B cell (primary cell): ENCODE measurements around the gene RGS10. TPM values are rescaled to one million over a fixed set of nuclear protein-coding genes. Genes with fewer than 3 reads are reported as not detected.

Experiments
- ATAC-seq: fragments of 200-7000 bp; cut with Tn5 transposase; one replicate; pipeline ENCODE4 v1.10.0; 2021; ENCODE audit warnings: low read depth, mild to moderate bottlenecking, moderate number of reproducible peaks, moderate library complexity
- CTCF ChIA-PET: fragments of 350-600 bp; sonication (Branson Sonifier 250); formaldehyde crosslinking; loops from one replicate; lab custom pipeline; 2021; ENCODE audit warnings: antibody characterized with exemption, inconsistent platforms; lab: Charles Lee
- POLR2A ChIA-PET: fragments of 350-600 bp; sonication (Branson Sonifier 250); formaldehyde crosslinking; loops from one replicate; lab custom pipeline; 2021; ENCODE audit warnings: antibody characterized with exemption; lab: Charles Lee
- DNase-seq: peaks from one replicate; pipeline ENCODE4 v3.0.0; 2013
- H2AFZ ChIP-seq: 2 replicates; pipeline ENCODE4 v1.6.1; 2012; ENCODE audit warnings: mild to moderate bottlenecking, low read depth, low read length; ENCODE audit not compliant: insufficient read depth, poor library complexity, severe bottlenecking
- H3K27ac ChIP-seq, 2 donors: 1 replicate in 1 of 2; 2 replicates in 1 of 2; pipeline ENCODE4 v1.5.1; 2012 to 2013; ENCODE audit warnings: low read length in 2 of 2, mild to moderate bottlenecking in 2 of 2, moderate library complexity in 1 of 2
- H3K27me3 ChIP-seq, 4 experiments: fragments of 200-600 bp in 1 of 4; sonication (generic) in 1 of 4; replicated peaks in 1 of 4; 1 replicate in 2 of 4; 2 replicates in 2 of 4; pipeline versions ENCODE4 v1.6.1 to v1.7.0; 2013 to 2016; ENCODE audit warnings: low read length in 3 of 4, mild to moderate bottlenecking in 2 of 4, mixed read lengths in 1 of 4, moderate library complexity in 1 of 4; ENCODE audit not compliant: insufficient read depth in 4 of 4, control insufficient read depth in 3 of 4; ENCODE audit errors: control extremely low read depth in 1 of 4
- H3K36me3 ChIP-seq, 2 experiments: replicated peaks in 1 of 2; 1 replicate in 1 of 2; 2 replicates in 1 of 2; pipeline versions ENCODE4 v1.6.1 to v1.7.1; 2013; ENCODE audit warnings: low read length in 1 of 2; ENCODE audit not compliant: insufficient read depth in 2 of 2, control insufficient read depth in 1 of 2; ENCODE audit errors: control extremely low read depth in 1 of 2, extremely low read depth in 1 of 2
- H3K4me1 ChIP-seq, 2 donors: fragments of 200-600 bp in 1 of 2; sonication (generic) in 1 of 2; 1 replicate in 1 of 2; 2 replicates in 1 of 2; pipeline versions ENCODE4 v1.5.1 to v1.6.1; 2013 to 2017; ENCODE audit warnings: low read length in 2 of 2; ENCODE audit not compliant: control insufficient read depth in 2 of 2, insufficient read depth in 2 of 2
- H3K4me2 ChIP-seq: replicated peaks from 2 replicates; pipeline ENCODE3; 2012; ENCODE audit warnings: mild to moderate bottlenecking, low read depth, low read length; ENCODE audit not compliant: poor library complexity, severe bottlenecking
- H3K4me3 ChIP-seq, 5 experiments: fragments of 200-600 bp in 1 of 5; sonication (generic) in 1 of 5; 1 replicate in 3 of 5; 2 replicates in 2 of 5; pipeline versions ENCODE4 v1.5.1 to v1.7.0; 2011 to 2016; ENCODE audit warnings: low read length in 4 of 5, mild to moderate bottlenecking in 4 of 5, low read depth in 2 of 5, control low read depth in 1 of 5, moderate library complexity in 1 of 5; ENCODE audit not compliant: insufficient read depth in 1 of 5; ENCODE audit errors: control extremely low read depth in 1 of 5, extremely low read depth in 1 of 5
- H3K79me2 ChIP-seq: fragments of 200-600 bp; sonication (generic); one replicate; pipeline ENCODE4 v1.6.0; 2016; ENCODE audit warnings: low read length; ENCODE audit not compliant: control insufficient read depth, insufficient read depth
- H3K9ac ChIP-seq: fragments of 200-600 bp; sonication (generic); 2 replicates; pipeline ENCODE4 v1.6.1; 2017; ENCODE audit warnings: mild to moderate bottlenecking, low read length, moderate library complexity
- H3K9me3 ChIP-seq, 3 donors: one replicate each; pipeline versions ENCODE4 v1.6.1 to v1.7.1; 2013; ENCODE audit warnings: low read length in 2 of 3; ENCODE audit not compliant: control insufficient read depth in 2 of 3, insufficient read depth in 1 of 3; ENCODE audit errors: control extremely low read depth in 1 of 3
- H4K20me1 ChIP-seq: 2 replicates; pipeline ENCODE4 v1.6.0; 2012; ENCODE audit warnings: mild to moderate bottlenecking, low read length; ENCODE audit not compliant: insufficient read depth, control insufficient read depth, poor library complexity, severe bottlenecking
- H3K27ac Mint-ChIP-seq: one replicate; pipeline ENCODE4 v1.8.0; 2021; ENCODE audit warnings: mixed read lengths
- H3K27me3 Mint-ChIP-seq: one replicate; pipeline ENCODE4 v1.8.0; 2021; ENCODE audit warnings: mixed read lengths
- H3K4me1 Mint-ChIP-seq: one replicate; pipeline ENCODE4 v1.8.0; 2021; ENCODE audit warnings: mixed read lengths
- H3K4me3 Mint-ChIP-seq: one replicate; pipeline ENCODE4 v1.8.0; 2021; ENCODE audit warnings: mixed read lengths
- H3K9me3 Mint-ChIP-seq: one replicate; pipeline ENCODE4 v1.8.0; 2022; ENCODE audit warnings: mixed read lengths; ENCODE audit not compliant: insufficient read depth
- EZH2 ChIP-seq: IDR thresholded peaks from 2 replicates; pipeline ENCODE4 v1.6.1; 2012; ENCODE audit warnings: borderline replicate concordance, low read depth, mild to moderate bottlenecking, moderate library complexity, low read length; ENCODE audit not compliant: insufficient read depth, poor library complexity, severe bottlenecking
- WGBS: methylation state at CpG from one replicate; pipeline ENCODE4 v1.1.5; 2013; ENCODE audit warnings: missing lambda C conversion rate; ENCODE audit not compliant: insufficient coverage; 5-methylcytosine and 5-hydroxymethylcytosine counted together
- intact Hi-C: fragments of 100-400 bp; cut with micrococcal nuclease; formaldehyde crosslinking; loops from one replicate; pipeline ENCODE4 v1.10.0; 2022
- polyA plus RNA-seq: library from polyadenylated mRNA; depleted of rRNA; stranded (reverse); fragments of >200 nt; gene quantifications from 2 replicates; pipeline ENCODE4 v1.2.3, GENCODE V29; 2012
- total RNA-seq, 2 donors: library from RNA; stranded (reverse); fragments of 120-200 nt in 1 of 2; gene quantifications; 1 replicate in 1 of 2; 2 replicates in 1 of 2; pipeline versions ENCODE4 v1.2.3 to v1.2.4, GENCODE V29; 2013 to 2022
- TF ChIP-seq, protein P1 (sequence below): fragments of 200-600 bp; IDR thresholded peaks from one replicate; pipeline ENCODE4 v1.8.0; 2022; ENCODE audit warnings: antibody characterized with exemption, mild to moderate bottlenecking

The RGS10 gene
- total and polyA plus RNA-seq, 2 donors (not counting 1 experiment from before 2014, with no cell fraction given), result 10.9 to 20.3 TPM

DNA sequence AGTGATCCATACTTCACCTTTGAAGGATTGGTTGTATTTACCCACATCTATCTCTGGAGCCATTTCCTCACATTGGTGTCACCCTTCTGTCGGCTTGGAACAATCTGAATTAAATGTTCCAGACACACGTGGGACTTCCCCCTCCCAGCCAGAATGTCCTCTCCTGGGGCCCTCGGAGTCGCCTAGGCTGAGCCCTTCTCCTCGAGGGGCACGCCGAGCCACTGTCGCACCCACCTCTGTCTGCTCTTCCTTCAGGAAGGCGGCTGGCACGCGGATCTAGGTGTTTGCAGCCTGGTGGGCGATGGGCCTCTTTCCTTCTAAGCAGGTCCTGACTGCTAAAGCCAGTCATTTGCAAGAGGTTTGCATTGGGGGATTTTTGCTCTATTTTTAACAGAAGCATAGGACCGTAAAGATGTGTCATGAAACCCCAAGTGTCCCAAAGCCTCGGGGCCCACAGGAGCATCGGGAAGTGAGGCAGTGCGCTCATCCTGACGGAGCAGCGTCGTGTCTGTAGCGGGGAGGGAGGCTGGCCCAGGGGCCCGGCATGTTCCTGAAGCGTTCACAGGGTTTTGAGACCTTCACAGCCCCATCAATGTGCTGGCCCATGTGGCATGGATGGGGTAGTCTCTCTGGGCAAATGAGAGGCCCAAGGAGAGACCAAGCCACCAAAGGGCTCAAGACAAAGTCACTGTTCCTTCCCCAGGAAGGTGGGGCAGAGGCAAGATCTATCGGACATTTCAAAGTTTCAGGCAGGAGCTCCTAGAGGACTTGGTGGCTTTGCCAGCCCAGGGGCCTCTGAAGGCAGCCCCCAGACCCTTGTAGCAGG, 86.7 kb downstream of the RGS10 start:
- H3K4me1 ChIP-seq, result peaks cover 6 to 13% of the 10 kb centered on the region in 2 donors
- H3K9me3 ChIP-seq, result no peaks in the 10 kb centered on the region
- ChIA-PET CTCF (interaction anchor here (1.9 to 2.1 kb wide), 2 partner anchors 11 to 34 kb away, joined by 7 to 11 read pairs; no protein-coding TSS in a partner anchor), POLR2A (no interaction called here)
- peaks cover 5% of the 10 kb centered on the region for H4K20me1 ChIP-seq
- H3K27ac ChIP-seq, result no peak overlapping the region
- Mint-ChIP-seq H3K27ac (peak overlapping the region; percentile 64), H3K4me3 (peak overlapping the region; percentile 55), H3K9me3 (no peaks in the 10 kb centered on the region), H3K27me3 (no peaks in the 10 kb centered on the region), H3K4me1 (peaks cover 11% of the 10 kb centered on the region)
- no peak overlapping the region for H3K9ac ChIP-seq
- H3K4me3 ChIP-seq, result no peak overlapping the region
- H3K79me2 ChIP-seq, result no peaks in the 10 kb centered on the region
- TF ChIP-seq, protein P1, sequence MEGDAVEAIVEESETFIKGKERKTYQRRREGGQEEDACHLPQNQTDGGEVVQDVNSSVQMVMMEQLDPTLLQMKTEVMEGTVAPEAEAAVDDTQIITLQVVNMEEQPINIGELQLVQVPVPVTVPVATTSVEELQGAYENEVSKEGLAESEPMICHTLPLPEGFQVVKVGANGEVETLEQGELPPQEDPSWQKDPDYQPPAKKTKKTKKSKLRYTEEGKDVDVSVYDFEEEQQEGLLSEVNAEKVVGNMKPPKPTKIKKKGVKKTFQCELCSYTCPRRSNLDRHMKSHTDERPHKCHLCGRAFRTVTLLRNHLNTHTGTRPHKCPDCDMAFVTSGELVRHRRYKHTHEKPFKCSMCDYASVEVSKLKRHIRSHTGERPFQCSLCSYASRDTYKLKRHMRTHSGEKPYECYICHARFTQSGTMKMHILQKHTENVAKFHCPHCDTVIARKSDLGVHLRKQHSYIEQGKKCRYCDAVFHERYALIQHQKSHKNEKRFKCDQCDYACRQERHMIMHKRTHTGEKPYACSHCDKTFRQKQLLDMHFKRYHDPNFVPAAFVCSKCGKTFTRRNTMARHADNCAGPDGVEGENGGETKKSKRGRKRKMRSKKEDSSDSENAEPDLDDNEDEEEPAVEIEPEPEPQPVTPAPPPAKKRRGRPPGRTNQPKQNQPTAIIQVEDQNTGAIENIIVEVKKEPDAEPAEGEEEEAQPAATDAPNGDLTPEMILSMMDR, result no peak
- no peak for TF ChIP-seq EZH2
- 72% methylated on average over 23 of the region's 23 CpGs for whole genome bisulfite sequencing
- no peak overlapping the region for H2AFZ ChIP-seq
- ATAC-seq, result peak; percentile 49
- peaks cover 0 to 35% of the 10 kb centered on the region in 2 experiments for H3K36me3 ChIP-seq
- DNase-seq, result no peak
- intact Hi-C loops, result no loop called here
- H3K27me3 ChIP-seq, result no peaks in the 10 kb centered on the region
- peak overlapping the region; percentile 13 for H3K4me2 ChIP-seq

DNA sequence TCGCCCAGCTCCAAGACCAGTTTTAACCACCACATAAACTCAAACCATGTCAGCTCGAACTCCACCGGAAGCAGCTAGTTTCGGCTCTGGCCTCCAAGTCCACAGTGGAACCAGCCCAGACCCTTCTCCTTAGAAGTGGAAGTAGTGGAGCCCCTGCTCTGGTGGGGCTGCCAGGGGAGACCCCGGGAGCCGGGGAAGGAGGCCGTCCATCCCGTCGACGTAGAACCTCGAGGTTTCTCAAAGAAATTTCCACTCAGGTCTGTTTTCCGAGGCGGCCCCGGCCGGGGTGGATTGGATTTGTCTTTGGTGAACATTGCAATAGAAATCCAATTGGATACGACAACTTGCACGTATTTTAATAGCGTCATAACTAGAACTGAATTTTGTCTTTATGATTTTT, 87.5 kb downstream of the RGS10 start:
- Histone ChIP-seq H3K27me3 (no peaks in the 10 kb centered on the region), H3K79me2 (no peaks in the 10 kb centered on the region), H3K9ac (no peak overlapping the region), H3K4me2 (no peak overlapping the region), H2AFZ (no peak overlapping the region), H4K20me1 (peaks cover 5% of the 10 kb centered on the region), H3K4me3 (no peak overlapping the region), H3K27ac (no peak overlapping the region), H3K4me1 (peaks cover 7 to 14% of the 10 kb centered on the region in 2 donors), H3K9me3 (no peaks in the 10 kb centered on the region), H3K36me3 (peaks cover 0 to 35% of the 10 kb centered on the region in 2 experiments)
- WGBS, result 100% methylated on average over 9 of the region's 18 CpGs
- DNase-seq (no peak), ATAC-seq (no peak)
- intact Hi-C loops, result no loop called here
- TF ChIP-seq, protein P1, result no peak
- no peak for TF ChIP-seq EZH2
- H3K4me3 Mint-ChIP-seq, result no peak overlapping the region
- H3K4me1 Mint-ChIP-seq, result peaks cover 12% of the 10 kb centered on the region
- ChIA-PET POLR2A (no interaction called here), CTCF (no interaction called here)
- no peak overlapping the region for H3K27ac Mint-ChIP-seq
- no peaks in the 10 kb centered on the region for H3K27me3 Mint-ChIP-seq
- no peaks in the 10 kb centered on the region for H3K9me3 Mint-ChIP-seq
